Mesenteric fat pad (tissue), 1 donor: ENCODE measurements around the gene CDH23. TPM values are rescaled to one million over a fixed set of nuclear protein-coding genes. Genes with fewer than 3 reads are reported as not detected.

Source experiments
- DNase-seq: peaks from one replicate; pipeline ENCODE4 v3.0.0-alpha.2; 2020; ENCODE audit warnings: low spot score
- total RNA-seq: library from RNA; stranded (reverse); fragmentation: NEBNext Ultra II Directional; extraction: Animal tissue kit (Norgen Biotek cat#: 25700); gene quantifications from one replicate; pipeline ENCODE4 v1.2.1, GENCODE V29; 2021
- donor health status: DM: yes; HTN: yes; CAD: no.

The CDH23 gene
- total RNA-seq, 1 donor from 2014 or later: 9.7 TPM

DNA sequence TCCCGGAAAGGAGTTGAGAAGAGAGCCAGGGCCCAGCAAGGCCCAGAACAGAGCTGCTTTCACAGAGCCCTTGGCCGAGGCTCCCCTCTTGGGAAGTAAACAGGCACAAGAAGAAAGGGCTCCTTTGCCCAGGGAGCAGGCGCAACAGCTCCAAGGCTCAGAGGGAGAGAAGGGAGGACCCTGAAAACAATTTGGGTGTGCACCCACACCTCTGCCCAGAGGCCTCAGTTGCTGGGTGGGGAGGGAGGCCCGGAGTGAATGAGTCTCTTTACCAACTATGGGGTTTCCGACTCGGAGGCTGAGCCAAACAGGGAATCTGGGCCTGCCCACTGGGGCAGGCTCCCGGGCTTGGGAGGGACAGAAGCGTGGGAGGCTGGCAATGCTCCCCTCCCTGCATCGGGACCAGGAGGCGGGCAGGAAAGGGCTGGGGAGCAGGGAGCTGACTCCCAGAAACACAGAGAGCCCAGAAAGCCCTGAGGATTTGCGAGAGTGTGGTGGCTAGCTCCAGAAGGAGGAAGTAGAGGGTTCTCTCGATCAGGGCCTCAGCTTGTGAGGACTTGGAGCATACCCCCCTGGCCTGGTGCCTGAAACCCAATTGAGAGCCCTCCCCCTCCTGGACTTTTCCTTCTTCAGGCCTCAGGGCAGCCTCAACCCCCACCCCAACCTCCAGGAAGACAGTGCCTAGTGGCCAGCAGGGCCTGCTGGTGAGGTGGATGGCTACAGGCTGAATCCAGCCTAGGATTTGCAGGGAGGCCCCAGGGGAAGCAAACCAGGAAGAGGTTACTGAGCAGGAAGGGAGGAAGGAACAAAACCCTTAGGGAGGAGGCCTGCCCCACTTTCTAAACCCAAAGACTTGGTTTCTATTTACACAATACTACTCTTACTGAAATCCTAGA lies 316.7 kb downstream of the CDH23 start:
- peak; percentile 93 for DNase-seq

GRCh38 chr10:71714031-71714410 lies 317.3 kb downstream of the CDH23 start:
- no peak for DNase-seq

GRCh38 chr10:71714592-71714991 lies 317.9 kb downstream of the CDH23 start:
- no peak for DNase-seq

DNA sequence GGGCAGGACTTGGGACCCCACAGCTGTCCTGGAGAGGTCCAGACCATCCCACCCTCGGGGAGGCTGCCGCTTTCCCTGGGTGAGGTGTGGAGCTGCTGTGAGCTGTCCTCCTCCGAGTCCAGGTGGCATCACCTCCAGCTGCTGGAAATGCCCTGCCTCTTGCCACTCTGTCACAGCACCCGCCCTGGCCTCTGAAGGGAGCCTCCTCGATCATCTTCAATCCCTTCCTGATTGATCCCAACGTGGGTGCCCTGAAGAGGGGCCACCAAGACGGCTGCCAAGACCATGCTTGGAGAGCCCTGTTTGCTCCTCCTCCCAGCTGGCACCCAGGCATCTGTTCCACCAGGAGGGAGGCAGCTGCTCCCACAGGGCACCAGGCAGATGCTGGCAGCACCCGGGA lies 318.3 kb downstream of the CDH23 start:
- DNase-seq: no peak

- DNase-seq: no peak
Measured at GRCh38 chr10:71715860-71716259, 319.1 kb downstream of the CDH23 start.

- no peak for DNase-seq
Measured at GRCh38 chr10:71716426-71716825, 319.7 kb downstream of the CDH23 start.

DNA sequence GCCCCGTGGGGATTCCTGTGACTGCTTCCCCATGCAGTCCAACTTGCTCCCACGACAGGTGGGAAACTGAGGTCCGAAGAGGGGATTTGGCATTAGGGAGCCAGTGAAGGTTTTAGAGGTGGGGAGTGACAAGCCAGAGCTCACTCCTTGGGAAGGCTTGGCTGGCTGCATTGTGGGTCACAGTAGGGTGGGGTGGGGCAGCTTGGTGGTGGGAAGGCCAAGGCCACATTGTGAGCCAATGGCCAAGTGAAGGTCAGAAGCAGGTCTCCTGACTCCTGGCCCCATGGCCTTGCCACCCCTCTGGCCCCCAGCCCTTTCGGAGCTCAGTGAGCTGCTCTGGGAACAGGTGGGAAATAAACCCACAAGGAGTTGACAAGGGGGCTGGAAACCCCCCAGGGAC lies 320.3 kb downstream of the CDH23 start:
- no peak for DNase-seq

- no peak for DNase-seq
Measured at GRCh38 chr10:71717551-71717951, 320.8 kb downstream of the CDH23 start.

DNA sequence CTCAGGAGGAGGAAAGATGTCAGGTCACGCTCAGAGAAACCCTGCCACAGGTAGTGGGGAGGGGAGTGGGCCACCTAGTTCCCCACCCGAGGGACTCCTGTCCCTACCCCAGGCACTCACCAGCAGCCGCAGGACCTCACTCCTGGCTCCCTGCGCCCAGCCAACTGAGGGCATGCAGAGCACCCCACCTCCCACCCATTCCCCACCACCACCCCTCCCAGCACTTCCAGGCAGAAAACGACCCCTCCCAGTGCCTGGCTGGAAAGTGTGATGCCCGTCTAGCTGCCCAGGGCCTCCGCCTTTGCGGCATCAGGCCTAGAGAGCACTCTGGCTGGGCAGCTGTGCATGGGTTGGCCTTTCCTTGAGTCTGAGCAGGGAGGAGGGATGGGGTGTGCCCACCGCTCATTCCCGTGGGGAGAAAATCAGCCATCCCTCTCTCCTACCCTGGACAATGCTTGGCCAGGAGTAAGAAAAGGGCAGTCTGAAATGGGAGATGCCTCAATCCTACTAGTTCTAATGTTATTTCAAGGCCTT lies 321.5 kb downstream of the CDH23 start:
- no peak for DNase-seq

DNA sequence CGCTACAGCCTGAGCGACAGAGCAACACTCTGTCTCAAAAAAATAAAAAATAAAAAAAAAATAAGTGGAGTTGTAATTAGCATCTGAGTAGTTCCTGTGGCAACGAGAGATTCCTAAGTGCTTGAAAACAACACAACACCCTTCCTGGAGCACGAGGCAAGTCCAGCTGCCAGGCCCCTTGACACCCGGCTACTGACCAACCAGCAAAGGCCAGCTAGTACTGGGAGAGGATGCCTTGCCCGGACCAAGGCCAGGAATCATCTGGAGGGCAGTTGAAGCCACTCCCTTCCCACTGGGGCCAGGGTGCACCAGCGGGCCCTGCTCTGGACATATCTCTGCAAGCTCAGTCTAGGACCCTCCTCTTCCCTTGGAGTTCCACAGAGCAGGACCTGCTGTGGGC lies 322.3 kb downstream of the CDH23 start:
- no peak for DNase-seq

DNA sequence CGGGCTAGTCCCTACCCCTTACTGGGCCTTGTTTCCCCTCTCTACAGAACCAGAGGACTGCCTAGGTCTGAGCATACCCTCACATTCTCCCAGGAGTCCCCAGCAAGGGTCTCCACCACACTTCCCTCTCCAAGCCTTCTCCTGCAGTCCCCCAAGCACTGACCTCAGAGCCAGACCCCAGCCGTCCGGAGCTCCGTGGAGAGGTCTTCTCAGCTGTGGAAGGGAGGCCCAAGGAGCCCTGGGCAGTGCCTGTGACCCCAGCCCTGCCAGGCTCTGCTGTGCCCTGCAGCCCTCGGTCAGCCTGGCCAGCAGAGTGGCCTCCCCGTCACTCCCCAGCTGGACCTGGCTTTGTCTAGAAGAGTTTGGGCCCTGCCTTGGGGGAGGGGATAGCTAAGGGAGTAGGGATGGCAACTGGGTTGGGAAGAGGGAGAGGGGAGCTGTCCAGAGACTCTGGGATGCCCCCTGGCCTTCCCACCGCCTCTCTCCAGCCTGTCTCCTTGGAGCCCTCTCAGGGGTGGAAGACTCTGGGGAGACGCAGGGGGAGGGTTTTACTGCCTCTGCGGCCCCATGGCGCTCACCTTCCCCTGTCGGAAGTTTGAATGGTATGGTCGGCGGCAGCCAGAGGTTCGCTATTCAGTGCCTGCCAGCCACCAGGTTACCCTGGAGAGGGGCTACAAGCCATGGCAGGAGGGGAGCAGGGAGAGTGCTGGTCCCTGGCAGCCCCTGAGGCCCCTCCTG lies 322.9 kb downstream of the CDH23 start, which contains the start of gene C10orf105:
Gene C10orf105, minus strand, starts transcription at position 315 of the 738 bp plus-strand sequence. CDS start 3,441 bp downstream, outside the sequence.
- DNase-seq: no peak

GRCh38 chr10:71720288-71720687 lies 323.6 kb downstream of the CDH23 start:
- DNase-seq: no peak

DNA sequence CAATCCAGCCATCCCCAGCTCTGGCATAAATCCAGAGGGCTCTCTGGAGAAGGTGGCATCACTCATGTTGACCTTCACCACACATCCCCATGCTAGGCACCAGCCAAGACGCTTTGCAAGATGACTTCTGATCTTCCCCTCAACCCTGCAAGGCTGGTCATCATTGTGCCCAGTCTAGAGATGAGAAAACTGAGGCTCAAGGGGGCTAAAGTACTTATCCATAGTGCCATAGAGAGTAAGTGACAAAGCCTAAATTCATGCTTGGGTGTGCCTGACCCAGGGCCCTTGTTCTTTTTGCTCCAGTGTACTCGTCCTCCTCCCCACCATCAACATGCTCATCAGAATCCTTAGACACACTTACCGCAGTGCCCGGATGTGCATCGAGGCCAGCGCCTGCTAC lies 324.6 kb downstream of the CDH23 start:
- DNase-seq: no peak

DNA sequence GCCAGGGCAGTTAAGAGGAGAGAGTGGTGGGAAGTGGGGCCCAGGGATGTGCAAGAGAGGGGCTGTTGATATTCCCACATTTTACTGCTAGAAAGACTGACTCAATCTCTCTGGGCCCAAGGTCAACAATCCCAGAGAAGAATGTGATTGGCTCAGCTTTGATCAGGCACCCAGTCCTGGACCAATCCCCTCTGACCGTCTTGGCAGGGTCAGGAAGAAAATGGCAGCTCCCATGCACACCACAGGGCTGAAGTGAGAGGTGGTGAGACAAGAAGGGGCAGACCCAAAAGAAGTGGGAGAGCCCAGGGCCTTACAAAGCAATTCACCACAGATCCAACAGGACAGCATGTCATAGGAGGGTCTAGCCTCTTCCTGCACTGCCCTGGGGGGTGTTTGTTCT lies 326.1 kb downstream of the CDH23 start:
- no peak for DNase-seq

GRCh38 chr10:71723311-71723710 lies 326.6 kb downstream of the CDH23 start:
- DNase-seq: no peak

GRCh38 chr10:71724539-71724938 lies 327.8 kb downstream of the CDH23 start:
- DNase-seq: no peak

DNA sequence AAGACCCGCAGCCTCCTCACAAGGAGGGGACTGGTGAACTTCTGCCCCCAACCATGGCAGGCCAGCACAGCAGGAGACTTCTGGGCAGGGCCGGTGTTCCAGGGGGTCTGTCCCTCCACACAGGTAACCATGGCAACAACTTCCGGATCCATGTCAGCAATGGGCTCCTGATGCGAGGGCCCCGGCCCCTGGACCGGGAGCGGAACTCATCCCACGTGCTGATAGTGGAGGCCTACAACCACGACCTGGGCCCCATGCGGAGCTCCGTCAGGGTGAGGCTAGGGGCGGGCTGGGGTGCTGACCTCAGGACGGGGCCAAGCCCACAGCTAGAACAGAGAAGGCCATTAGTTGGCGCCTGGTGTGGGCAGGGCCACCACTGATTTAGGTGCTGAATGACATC lies 328.5 kb downstream of the CDH23 start:
- DNase-seq: no peak

DNA sequence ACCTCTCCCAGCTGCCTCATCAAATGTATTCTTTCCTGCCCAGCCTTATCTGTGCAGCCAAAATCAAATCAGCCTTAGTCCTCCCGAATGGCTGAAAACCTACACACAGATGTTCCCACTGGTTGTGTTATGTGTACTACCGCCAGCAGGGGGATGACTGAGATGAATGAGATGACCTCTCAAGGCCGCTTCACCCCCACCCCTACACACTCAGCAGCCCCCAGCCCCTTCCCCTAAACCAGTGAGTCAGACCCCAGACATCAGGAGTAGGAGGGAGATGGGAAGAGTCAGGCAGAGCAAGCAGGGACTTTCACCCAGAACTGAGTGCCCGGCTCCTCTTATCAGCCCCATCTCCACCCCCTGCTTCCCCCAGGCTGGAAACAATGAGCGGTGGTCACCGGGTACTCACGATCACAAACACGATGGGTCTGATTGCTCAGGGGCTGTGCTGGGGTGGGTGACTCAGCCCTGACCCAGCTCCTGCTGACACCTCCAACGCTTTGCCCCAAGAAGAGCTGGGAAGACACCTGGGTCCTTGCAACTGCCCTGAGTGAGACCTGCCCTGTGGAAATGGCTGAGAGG lies 329.4 kb downstream of the CDH23 start:
- no peak for DNase-seq

DNA sequence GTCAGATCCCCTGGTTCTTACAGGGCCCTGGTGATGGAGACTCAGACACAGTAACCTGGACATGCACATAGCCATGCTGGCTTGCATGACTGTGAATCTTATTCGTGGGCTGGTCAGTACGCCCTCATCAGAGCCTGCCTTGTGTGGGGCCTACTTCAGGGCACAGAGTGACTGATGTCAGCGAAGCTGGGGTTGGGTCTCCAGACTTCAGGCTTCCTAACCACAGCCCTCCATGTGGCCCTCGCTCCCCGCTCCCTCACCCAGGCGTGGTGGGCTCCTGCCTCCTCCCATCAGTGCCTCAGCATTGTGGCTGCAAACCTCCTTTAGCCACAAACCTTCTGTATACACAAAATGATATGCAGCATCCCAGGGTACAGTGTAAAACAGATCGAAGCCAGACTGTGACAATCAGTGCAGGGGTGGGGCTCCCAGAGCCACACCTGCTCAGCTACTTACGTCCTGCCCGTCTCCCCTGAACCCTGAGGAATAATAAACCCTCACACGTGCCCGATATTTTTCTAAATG lies 329.9 kb downstream of the CDH23 start:
- no peak for DNase-seq

DNA sequence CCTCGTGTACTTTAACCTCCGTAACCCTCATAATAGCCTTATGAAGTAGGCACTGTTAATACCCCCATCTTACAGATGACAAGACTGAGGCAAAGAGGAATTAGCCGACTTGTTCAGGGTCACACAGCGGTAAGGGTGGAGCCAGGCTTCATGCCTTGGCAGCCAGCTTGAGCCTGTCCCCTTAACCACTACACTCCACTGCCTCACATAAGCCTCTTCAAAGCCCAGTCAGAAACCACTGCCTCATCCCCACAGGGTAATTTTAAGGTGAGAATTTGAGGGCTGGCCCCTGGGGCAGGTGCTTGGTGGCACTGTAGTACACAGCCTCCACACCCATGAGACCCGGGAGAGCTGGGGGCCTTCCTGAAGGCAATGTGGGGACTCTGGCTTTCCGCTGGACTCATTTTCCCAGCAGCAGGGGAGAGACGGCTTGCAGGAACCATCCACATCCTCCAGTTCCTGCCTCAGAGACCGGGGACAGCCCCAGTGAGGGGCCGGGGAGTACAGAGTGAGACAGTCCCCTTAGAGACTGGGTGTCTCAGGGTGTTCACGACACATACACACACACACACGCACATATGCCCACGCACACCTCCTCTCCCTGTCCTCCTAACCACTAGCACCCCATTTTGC lies 330.5 kb downstream of the CDH23 start:
- DNase-seq: no peak
